IMR-90 (cell line): ENCODE data around the gene USP30. TPM values are rescaled to one million over a fixed set of nuclear protein-coding genes. Genes with fewer than 3 reads are reported as not detected.

Experiments
- ATAC-seq: fragments of 200-7000 bp; cut with Tn5 transposase; 2 replicates; pipeline ENCODE4 v1.9.1; 2020; ENCODE audit warnings: low read depth, mild to moderate bottlenecking, moderate library complexity
- BruUV-seq: library from RNA; stranded (reverse); fragments of 400-500 nt; replicated peaks from 2 replicates; lab custom pipeline; 2021; lab: Mats Ljungman, UMichigan
- CTCF ChIA-PET: fragments of 300-600 bp; formaldehyde crosslinking; extraction: SDS; loops from one replicate; lab custom pipeline; 2021; ENCODE audit warnings: antibody characterized with exemption; lab: Yijun Ruan, JAX
- POLR2A ChIA-PET: fragments of 300-600 bp; sonication (Branson Sonifier 250); formaldehyde crosslinking; loops from one replicate; lab custom pipeline; 2022; ENCODE audit warnings: antibody characterized with exemption; ENCODE audit not compliant: unreplicated experiment; lab: Charles Lee
- DNase-seq: peaks from one replicate; pipeline ENCODE4 v3.0.0; 2013
- H2AFZ ChIP-seq: replicated peaks from 2 replicates; pipeline ENCODE3; 2013; ENCODE audit warnings: low read length, mild to moderate bottlenecking; ENCODE audit not compliant: poor library complexity
- H2AK5ac ChIP-seq: 2 replicates; pipeline ENCODE4 v1.6.1; 2013; ENCODE audit warnings: low read depth, low read length, inconsistent platforms
- H2AK9ac ChIP-seq: replicated peaks from 2 replicates; pipeline ENCODE3; 2013; ENCODE audit warnings: mild to moderate bottlenecking, low read depth, low read length, moderate library complexity; ENCODE audit not compliant: poor library complexity
- H2BK120ac ChIP-seq: 2 replicates; pipeline ENCODE4 v1.6.1; 2013; ENCODE audit warnings: low read depth, low read length, inconsistent platforms
- H2BK15ac ChIP-seq: 3 replicates; pipeline ENCODE4 v1.6.1; 2013; ENCODE audit warnings: low read depth, low read length, inconsistent platforms
- H2BK20ac ChIP-seq: 2 replicates; pipeline ENCODE4 v1.6.1; 2013; ENCODE audit warnings: low read depth, mild to moderate bottlenecking, inconsistent platforms, low read length, moderate library complexity
- H2BK5ac ChIP-seq: 2 replicates; pipeline ENCODE4 v1.6.1; 2013; ENCODE audit warnings: mild to moderate bottlenecking, low read depth, low read length, inconsistent platforms; ENCODE audit not compliant: poor library complexity, severe bottlenecking
- H3K14ac ChIP-seq: replicated peaks from 2 replicates; pipeline ENCODE4 v1.6.1; 2013; ENCODE audit warnings: low read depth, low read length, inconsistent platforms
- H3K18ac ChIP-seq: 2 replicates; pipeline ENCODE4 v1.6.1; 2013; ENCODE audit warnings: low read depth, low read length, control low read depth
- H3K23ac ChIP-seq: 2 replicates; pipeline ENCODE4 v1.6.1; 2013; ENCODE audit warnings: low read depth, low read length, inconsistent platforms
- H3K27ac ChIP-seq: 2 replicates; pipeline ENCODE4 v1.5.1; 2013; ENCODE audit warnings: mild to moderate bottlenecking, control low read depth, low read length; ENCODE audit not compliant: insufficient read depth
- H3K27me3 ChIP-seq: 2 replicates; pipeline ENCODE4 v1.6.1; 2013; ENCODE audit warnings: low read length; ENCODE audit not compliant: control insufficient read depth, insufficient read depth
- H3K36me3 ChIP-seq: 2 replicates; pipeline ENCODE4 v1.6.1; 2013; ENCODE audit warnings: low read length, mixed read lengths; ENCODE audit not compliant: control insufficient read depth, insufficient read depth
- H3K4ac ChIP-seq: 2 replicates; pipeline ENCODE4 v1.6.1; 2013; ENCODE audit warnings: low read depth, low read length, inconsistent platforms
- H3K4me1 ChIP-seq: 2 replicates; pipeline ENCODE4 v1.6.1; 2013; ENCODE audit warnings: low read length, mixed read lengths; ENCODE audit not compliant: control insufficient read depth, insufficient read depth
- H3K4me2 ChIP-seq: 2 replicates; pipeline ENCODE4 v1.6.1; 2013; ENCODE audit warnings: low read depth, mild to moderate bottlenecking, control low read depth, low read length, moderate library complexity
- H3K4me3 ChIP-seq: 2 replicates; pipeline ENCODE4 v1.5.1; 2013; ENCODE audit warnings: low read depth, mild to moderate bottlenecking, control low read depth, low read length, moderate library complexity; ENCODE audit not compliant: insufficient read depth
- H3K56ac ChIP-seq: 2 replicates; pipeline ENCODE4 v1.6.1; 2013; ENCODE audit warnings: low read length, inconsistent platforms; ENCODE audit not compliant: insufficient read depth; ENCODE audit errors: extremely low read depth
- H3K79me1 ChIP-seq, 2 experiments: 2 replicates each; pipeline ENCODE4 v1.6.1; 2013; ENCODE audit warnings: low read length in 2 of 2, inconsistent platforms in 1 of 2, low read depth in 1 of 2
- H3K9ac ChIP-seq: 2 replicates; pipeline ENCODE4 v1.6.1; 2013; ENCODE audit warnings: low read depth, low read length, control low read depth
- H3K9me1 ChIP-seq: 2 replicates; pipeline ENCODE4 v1.6.1; 2013; ENCODE audit warnings: low read length, inconsistent platforms; ENCODE audit not compliant: insufficient read depth
- H3K9me3 ChIP-seq: 2 replicates; pipeline ENCODE4 v1.6.1; 2013; ENCODE audit warnings: low read length; ENCODE audit not compliant: control insufficient read depth, insufficient read depth
- H4K20me1 ChIP-seq: 2 replicates; pipeline ENCODE4 v1.6.1; 2013; ENCODE audit warnings: low read length, inconsistent platforms; ENCODE audit not compliant: insufficient read depth
- H4K5ac ChIP-seq: 2 replicates; pipeline ENCODE4 v1.6.1; 2013; ENCODE audit warnings: mild to moderate bottlenecking, low read depth, low read length, control low read depth
- H4K8ac ChIP-seq, 2 experiments: 2 replicates each; pipeline ENCODE4 v1.6.1; 2013; ENCODE audit warnings: low read depth in 2 of 2, low read length in 2 of 2, control low read depth in 1 of 2, inconsistent platforms in 1 of 2
- H4K91ac ChIP-seq: 2 replicates; pipeline ENCODE4 v1.6.1; 2013; ENCODE audit warnings: low read depth, low read length, inconsistent platforms; ENCODE audit not compliant: insufficient read depth
- RCOR1 ChIP-seq: IDR thresholded peaks from 2 replicates; pipeline ENCODE4 v1.6.1; 2012; ENCODE audit warnings: mild to moderate bottlenecking, low read length, improper control_type of control experiment; ENCODE audit not compliant: insufficient replicate concordance
- WGBS, 2 experiments: methylation state at CpG; one replicate each; pipeline versions ENCODE4 v1.1.5 to v1.1.7; 2013; ENCODE audit warnings: missing lambda C conversion rate in 2 of 2; ENCODE audit not compliant: insufficient read length in 1 of 2; ENCODE audit errors: extremely low coverage in 2 of 2; 5-methylcytosine and 5-hydroxymethylcytosine counted together
- dilution Hi-C: fragments of 300-500 bp; cut with HindIII; formaldehyde crosslinking; loops from one replicate; pipeline ENCODE4 v1.14.3; 2018; ENCODE audit warnings: low sequenced_read_pairs; ENCODE audit not compliant: unreplicated experiment
- in situ Hi-C: fragments of 300-500 bp; cut with MboI; formaldehyde crosslinking; loops from 3 replicates; pipeline ENCODE4 v1.14.3; 2019; ENCODE audit warnings: low sequenced_read_pairs, inconsistent platforms, mixed read lengths
- intact Hi-C: fragments of 100-400 bp; cut with micrococcal nuclease; formaldehyde crosslinking; loops from 2 replicates; pipeline ENCODE4 v1.10.0; 2022
- microRNA-seq, 2 experiments: library from miRNA; stranded (forward) in 1 of 2; unstranded in 1 of 2; fragments of 10-50 nt in 1 of 2; fragments of <30 nt in 1 of 2; gene quantifications in 1 of 2; microRNA quantifications in 1 of 2; one replicate each; pipeline versions ENCODE3 to v1.1.0; 2013 to 2020; ENCODE audit not compliant: insufficient read depth in 1 of 2, insufficient read length in 1 of 2, unreplicated experiment in 1 of 2
- polyA plus RNA-seq, 3 experiments: library from polyadenylated mRNA; depleted of rRNA; stranded (reverse); fragments of >200 nt; gene quantifications; 2 replicates each; pipeline ENCODE4 v1.2.3, GENCODE V29; 2012; ENCODE audit warnings: low replicate concordance in 1 of 3
- small RNA-seq, 5 experiments: library from RNA; depleted of rRNA; stranded (forward); fragments of <200 nt; gene quantifications; one replicate each; pipeline ENCODE3, GENCODE V24; 2012
- total RNA-seq: library from RNA; depleted of rRNA; stranded (reverse); fragments of >200 nt; gene quantifications from 2 replicates; pipeline ENCODE4 v1.2.3, GENCODE V29; 2012; rRNA removed

The USP30 gene
- total and polyA plus RNA-seq, 2 of the 4 experiments (the other 2 are of a cell fraction), result 10.4 to 11.2 TPM

DNA sequence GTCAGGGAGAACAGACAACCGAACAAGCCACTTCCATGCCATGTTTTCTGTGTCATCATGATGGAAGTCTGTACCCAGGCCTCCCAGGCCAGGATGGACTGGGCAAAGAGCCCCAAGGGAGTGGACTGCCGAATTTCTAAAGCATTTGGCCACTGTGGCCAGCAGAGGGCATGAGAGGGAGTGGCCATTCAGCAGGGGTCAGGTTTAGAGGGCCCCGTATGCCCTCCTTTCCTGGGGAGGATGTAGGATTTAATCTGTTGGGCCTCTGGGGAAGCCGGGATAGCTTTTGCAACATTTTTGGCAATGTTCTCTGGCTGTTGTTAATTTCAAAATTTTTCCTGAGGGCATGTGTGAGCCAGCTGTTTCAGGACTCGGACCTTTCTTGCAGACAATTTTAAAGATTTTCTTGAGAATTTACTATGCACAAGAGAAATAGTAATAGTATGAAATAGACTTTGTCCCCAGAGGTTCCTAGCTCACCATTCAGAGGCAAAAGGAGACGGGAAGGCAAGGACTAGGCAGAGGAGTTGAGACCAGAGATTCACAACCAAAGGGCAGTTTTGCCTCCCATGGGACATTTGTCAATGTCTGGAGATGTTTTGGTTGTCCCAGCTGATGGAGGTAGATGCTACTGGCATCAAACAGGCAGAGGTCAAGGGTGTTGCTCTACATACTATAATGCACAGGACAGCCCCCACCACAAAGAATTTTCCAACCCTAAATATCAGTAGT is 82.0 kb downstream of the USP30 start (continued):
- no peak for TF ChIP-seq RCOR1

DNA sequence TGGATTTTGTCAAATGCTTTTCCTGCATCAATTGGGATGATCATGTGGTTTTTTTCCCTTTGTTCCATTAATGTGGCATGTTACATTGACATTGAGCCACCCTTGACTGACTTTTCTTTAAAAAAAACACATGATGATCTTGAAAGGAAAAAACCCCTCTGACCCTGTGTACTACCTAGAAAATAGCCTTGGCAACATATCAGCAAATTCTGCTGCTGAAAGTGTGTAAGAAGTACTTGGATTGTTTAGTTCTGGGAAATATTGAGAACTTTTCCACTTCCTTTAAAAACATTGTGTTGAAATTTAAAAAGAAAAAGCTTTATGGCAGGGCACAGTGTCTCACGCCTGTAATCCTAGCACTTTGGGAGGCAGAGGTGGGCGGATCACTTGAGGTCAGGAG is 84.7 kb downstream of the USP30 start:
- ChIA-PET CTCF (interaction anchor here (0.7 kb wide), 1 partner anchor 371 kb away, joined by 3 read pairs; no protein-coding TSS in a partner anchor), POLR2A (no interaction called here)
- no peak for TF ChIP-seq RCOR1
- Histone ChIP-seq H3K27ac (no peak overlapping the region), H3K14ac (no peak overlapping the region), H3K9ac (no peak overlapping the region), H2BK120ac (no peak overlapping the region), H2AK5ac (no peak overlapping the region), H4K5ac (no peak overlapping the region), H3K9me3 (no peaks in the 10 kb centered on the region), H2AK9ac (no peak overlapping the region), H3K9me1 (no peaks in the 10 kb centered on the region), H2BK20ac (no peak overlapping the region), H4K20me1 (no peaks in the 10 kb centered on the region), H2AFZ (no peak overlapping the region), H2BK5ac (no peak overlapping the region), H4K8ac (no peak overlapping the region), H3K23ac (no peak overlapping the region), H3K27me3 (peaks cover 3% of the 10 kb centered on the region; the same call in 1 of the 2 replicates), H3K18ac (no peak overlapping the region), H3K79me1 (no peaks in the 10 kb centered on the region), H4K91ac (no peak overlapping the region), H3K4me3 (no peak overlapping the region), H3K56ac (no peak overlapping the region), H3K4ac (no peak overlapping the region), H3K4me2 (no peak overlapping the region), H2BK15ac (no peak overlapping the region), H3K4me1 (no peaks in the 10 kb centered on the region), H3K36me3 (no peaks in the 10 kb centered on the region)
- in situ Hi-C loops (no loop called here), dilution Hi-C loops (no loop called here), intact Hi-C loops (no loop called here)
- no CpG with 5 or more reads among the region's 2 CpGs for WGBS, 2 experiments
- DNase-seq (no peak), ATAC-seq (no peak)
- BruUV-seq, result no TSS peak

Small RNAs within 50 kb of the gene (microRNA-seq; reads per million reads assigned to microRNA genes)
- gene AC190387.1 (ENCODE audit: insufficient read depth, insufficient read length) (not detected), gene RNA5SP372 (ENCODE audit: insufficient read depth, insufficient read length) (not detected)

Small RNAs within 50 kb of the gene (small RNA-seq; reads per million reads assigned to genes)
- gene AC190387.1 (0 reads per million in 5 experiments), gene RNA5SP372 (0.16 to 16.2 (median 1.8) reads per million in 5 experiments)

Other genes with a start within 250 kb of the USP30 start
- gene SSH1, start 195.0 kb upstream of the USP30 start, total RNA-seq, result 16.7 and 17.6 TPM in 2 replicates
- gene SSH1, start 195.0 kb upstream of the USP30 start, polyA plus RNA-seq (2012; rRNA removed), result 37.2 and 40.8 TPM in 2 replicates
- gene DAO, start 172.5 kb upstream of the USP30 start, total RNA-seq, result not detected in 2 replicates
- gene DAO, start 172.5 kb upstream of the USP30 start, polyA plus RNA-seq (2012; rRNA removed), result not detected in 2 replicates
- gene SVOP, start 31.5 kb upstream of the USP30 start, total RNA-seq, result not detected in 2 replicates
- not detected in 2 replicates for gene SVOP, start 31.5 kb upstream of the USP30 start, polyA plus RNA-seq (2012; rRNA removed)
- 14.9 and 18.3 TPM in 2 replicates for gene ALKBH2, start 40.9 kb downstream of the USP30 start, total RNA-seq
- 14.1 and 17.8 TPM in 2 replicates for gene ALKBH2, start 40.9 kb downstream of the USP30 start, polyA plus RNA-seq (2012; rRNA removed)
- gene UNG, start 45.0 kb downstream of the USP30 start, total RNA-seq, result 13.1 and 13.3 TPM in 2 replicates
- gene UNG, start 45.0 kb downstream of the USP30 start, polyA plus RNA-seq (2012; rRNA removed), result 14.5 and 16.0 TPM in 2 replicates
- 1.1 and 2.0 TPM in 2 replicates for gene ACACB, start 64.0 kb downstream of the USP30 start, total RNA-seq
- 1.3 and 2.1 TPM in 2 replicates for gene ACACB, start 64.0 kb downstream of the USP30 start, polyA plus RNA-seq (2012; rRNA removed)